ENCODE results near the gene ANTXR2. TPM values are rescaled to one million over a fixed set of nuclear protein-coding genes. Genes with fewer than 3 reads are reported as not detected.

Gene ANTXR2
- total and polyA plus RNA-seq, 2 of the 13 experiments (the other 11 are each of a cell fraction or from before 2014, with no cell fraction given): 4.6 to 14.5 TPM

GRCh38 chr4:79927931-79928330, 145.1 kb downstream of the ANTXR2 start:
- in situ Hi-C loops (cut with HindIII; ENCODE audit: extremely low pct_ligation_motif_present, low pct_unique_long_range_greater_than_20kb) (no loop called here), intact Hi-C loops (cut with micrococcal nuclease; ENCODE audit: unreplicated experiment) (no loop called here)
- FAIRE-seq (no peak), ATAC-seq (no peak), DNase-seq (ENCODE audit: low spot score) (no peak)
- no peaks in the 10 kb centered on the region for H3K36me3 ChIP-seq (replicated peaks in 1 of 2; ENCODE audit: control insufficient read depth in 1 of 2, insufficient read depth in 2 of 2, low read length in 2 of 2)
- no peak overlapping the region for H3K27ac ChIP-seq (ENCODE audit: extremely low read length, insufficient read depth, low read length)
- H3K27me3 ChIP-seq (ENCODE audit: control insufficient read depth in 1 of 2, insufficient read depth in 2 of 2, low read length in 2 of 2): no peaks in the 10 kb centered on the region
- no peak for TF ChIP-seq ZNF282 (IDR thresholded peaks at IDR 0.05; ENCODE audit: partially characterized antibody)
- TF ChIP-seq ZNF615 (CRISPR knock-in tag; IDR thresholded peaks at IDR 0.05; ENCODE audit: borderline replicate concordance): no peak
- no peak for TF ChIP-seq ZNF451 (CRISPR knock-in tag; IDR thresholded peaks at IDR 0.05)
- no peak for TF ChIP-seq SRF (IDR thresholded peaks at IDR 0.05; ENCODE audit: low read depth, low read length)
- TF ChIP-seq ZBTB14 (CRISPR knock-in tag; IDR thresholded peaks at IDR 0.05): no peak
- TF ChIP-seq RAD21 (CRISPR knock-in tag; IDR thresholded peaks at IDR 0.05): no peak
- no peak for TF ChIP-seq BCL6 (CRISPR knock-in tag; IDR thresholded peaks at IDR 0.05)
- no peak for TF ChIP-seq ZNF205 (CRISPR knock-in tag; IDR thresholded peaks at IDR 0.05)
- TF ChIP-seq AFF4 (CRISPR knock-in tag; IDR thresholded peaks at IDR 0.05): no peak
- TF ChIP-seq ZNF704 (CRISPR knock-in tag; IDR thresholded peaks at IDR 0.05; ENCODE audit: borderline replicate concordance): no peak
- BruUV-seq (replicated peaks): no TSS peak
- ChIA-PET POLR2A (no interaction called here), CTCF (ENCODE audit: low intra/inter-chr PET ratio, low total read pairs) (no interaction called here)
- H3K4me2 ChIP-seq (ENCODE audit: low read depth, low read length): no peak overlapping the region
- H3K4me3 ChIP-seq (replicated peaks in 1 of 3; ENCODE audit: insufficient read depth in 1 of 3, low read depth in 2 of 3, low read length in 3 of 3): no peak overlapping the region
- 26% methylated on average over 1 of the region's 1 CpG for WGBS (ENCODE audit: low lambda C conversion rate)
- H4K20me1 ChIP-seq (ENCODE audit: insufficient read depth, low read length): no peaks in the 10 kb centered on the region
- no peaks in the 10 kb centered on the region for H3K9me3 ChIP-seq (ENCODE audit: low read length)
- no peaks in the 10 kb centered on the region for H3K4me1 ChIP-seq (ENCODE audit: insufficient read depth, low read length)
- no peak overlapping the region for H3K9ac ChIP-seq (ENCODE audit: insufficient read depth, low read depth, low read length)
- H3K79me2 ChIP-seq (ENCODE audit: insufficient read depth, low read length): no peaks in the 10 kb centered on the region
- no peak overlapping the region for H2AFZ ChIP-seq (ENCODE audit: low read length)

All from HepG2 (cell line).